Measurements from ENCODE around the gene CDPF1. TPM values are rescaled to one million over a fixed set of nuclear protein-coding genes. Genes with fewer than 3 reads are reported as not detected.

Gene CDPF1
- total RNA-seq, 1 experiment from 2014 or later = 8.1 TPM

GRCh38 chr22:46242076-46242475 lies 8.0 kb downstream of the CDPF1 start:
- Histone ChIP-seq H3K18ac (ENCODE audit: insufficient read length, low read depth, low read length) (no peak overlapping the region), H3K9ac (ENCODE audit: extremely low read depth, insufficient read length, low read length) (no peak overlapping the region), H3T11ph (ENCODE audit: low read length) (no peak overlapping the region), H3K27ac (ENCODE audit: insufficient read length, low read depth, low read length) (no peak overlapping the region), H4K8ac (replicated peaks; ENCODE audit: insufficient read length, low read depth, low read length) (no peak overlapping the region), H3K79me2 (ENCODE audit: insufficient read depth, low read length) (no peaks in the 10 kb centered on the region), H4K5ac (ENCODE audit: insufficient read length, low read depth, low read length) (no peak overlapping the region), H2BK20ac (ENCODE audit: low read depth, low read length, poor library complexity, severe bottlenecking) (no peak overlapping the region), H4K91ac (ENCODE audit: insufficient read length, low read depth, low read length) (no peak overlapping the region), H2BK5ac (ENCODE audit: insufficient read length, low read length) (no peak overlapping the region), H2AK5ac (ENCODE audit: insufficient read length, low read length) (no peak overlapping the region), H2BK120ac (ENCODE audit: low read depth, low read length, poor library complexity, severe bottlenecking) (no peak overlapping the region), H4K20me1 (ENCODE audit: control insufficient read depth, insufficient read depth, insufficient read length) (no peaks in the 10 kb centered on the region), H3K4me2 (ENCODE audit: insufficient read depth, insufficient read length, low read length) (no peak overlapping the region), H3K27me3 (ENCODE audit: insufficient read depth, low read length) (no peaks in the 10 kb centered on the region), H3K23ac (ENCODE audit: insufficient read length, low read depth, low read length) (no peak overlapping the region), H2BK12ac (ENCODE audit: insufficient read length, low read depth, low read length) (no peak overlapping the region), H3K14ac (ENCODE audit: insufficient read depth, low read length) (no peak overlapping the region), H3K56ac (ENCODE audit: insufficient read length, low read depth, low read length) (no peak overlapping the region), H3K4me1 (ENCODE audit: insufficient read depth, low read length) (no peaks in the 10 kb centered on the region), H3K4ac (ENCODE audit: low read depth, low read length) (no peak overlapping the region), H3K23me2 (ENCODE audit: insufficient read length, low read depth, low read length, poor library complexity, severe bottlenecking) (no peaks in the 10 kb centered on the region), H3K9me3 (ENCODE audit: control insufficient read depth, low read depth, low read length) (no peaks in the 10 kb centered on the region), H2AFZ (ENCODE audit: low read length) (no peak overlapping the region), H2BK15ac (ENCODE audit: low read depth, low read length) (no peak overlapping the region), H3K79me1 (ENCODE audit: insufficient read depth, low read depth, low read length, poor library complexity, severe bottlenecking) (no peaks in the 10 kb centered on the region)
- WGBS (ENCODE audit: extremely low coverage, insufficient read length, low lambda C conversion rate) = no CpG with 5 or more reads among the region's 10 CpGs
- no peak for TF ChIP-seq CTCF (conservative IDR thresholded peaks at IDR 0.05)
- H3K4me1 Mint-ChIP-seq = no peaks in the 10 kb centered on the region
- no peak overlapping the region for H3K4me3 Mint-ChIP-seq
- no peak for DNase-seq
- H3K27me3 Mint-ChIP-seq (ENCODE audit: low read depth) = peaks cover 4% of the 10 kb centered on the region
- H3K9me3 Mint-ChIP-seq = peaks cover 0 to 2% of the 10 kb centered on the region in 2 experiments; a peak in 2 of 5 replicates
- H3K27ac Mint-ChIP-seq = no peak overlapping the region
- peaks cover 5 to 16% (median 9%) of the 10 kb centered on the region in 3 experiments; a peak in 5 of 7 replicates for H3K36me3 Mint-ChIP-seq (ENCODE audit: insufficient read depth in 1 of 3, low read depth in 3 of 3)
